ENCODE measurements around the gene HSP90B1. TPM values are rescaled to one million over a fixed set of nuclear protein-coding genes. Genes with fewer than 3 reads are reported as not detected.

Gene HSP90B1
- total and polyA plus RNA-seq, 2 of the 13 experiments (the other 11 are each of a cell fraction or from before 2014, with no cell fraction given): 800 to 954 TPM

DNA sequence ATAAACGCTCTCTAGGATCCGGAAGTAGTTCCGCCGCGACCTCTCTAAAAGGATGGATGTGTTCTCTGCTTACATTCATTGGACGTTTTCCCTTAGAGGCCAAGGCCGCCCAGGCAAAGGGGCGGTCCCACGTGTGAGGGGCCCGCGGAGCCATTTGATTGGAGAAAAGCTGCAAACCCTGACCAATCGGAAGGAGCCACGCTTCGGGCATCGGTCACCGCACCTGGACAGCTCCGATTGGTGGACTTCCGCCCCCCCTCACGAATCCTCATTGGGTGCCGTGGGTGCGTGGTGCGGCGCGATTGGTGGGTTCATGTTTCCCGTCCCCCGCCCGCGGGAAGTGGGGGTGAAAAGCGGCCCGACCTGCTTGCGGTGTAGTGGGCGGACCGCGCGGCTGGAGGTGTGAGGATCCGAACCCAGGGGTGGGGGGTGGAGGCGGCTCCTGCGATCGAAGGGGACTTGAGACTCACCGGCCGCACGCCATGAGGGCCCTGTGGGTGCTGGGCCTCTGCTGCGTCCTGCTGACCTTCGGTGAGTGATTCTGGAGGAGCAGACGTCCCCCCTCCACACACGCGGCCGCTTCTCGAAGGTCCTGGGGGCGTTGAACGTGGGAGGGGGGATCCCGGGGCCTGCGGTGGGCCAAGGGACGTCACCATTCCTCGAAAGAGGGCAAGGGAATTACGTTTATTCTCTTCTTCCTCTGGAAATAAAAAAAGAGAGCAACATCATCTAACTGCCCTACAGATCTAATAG is at the start of gene HSP90B1 (continued):
- TF ChIP-seq FOSL1 (CRISPR knock-in tag; IDR thresholded peaks at IDR 0.05; ENCODE audit: borderline replicate concordance): no peak
- TF ChIP-seq ELF4 (CRISPR knock-in tag; IDR thresholded peaks at IDR 0.05; ENCODE audit: borderline replicate concordance): 0 out of 2 replicates have a peak, but pooled peaks have one; percentile 20
- no peak for TF ChIP-seq SRSF1 (optimal IDR thresholded peaks at IDR 0.05; ENCODE audit: low read depth, low read length)
- TF ChIP-seq CBX2 (IDR thresholded peaks at IDR 0.05; ENCODE audit: low read depth, low read length): no peak
- no peak for TF ChIP-seq CBX2 (CRISPR knock-in tag; IDR thresholded peaks at IDR 0.05; ENCODE audit: low read depth)
- TF ChIP-seq ZNF232 (CRISPR knock-in tag; IDR thresholded peaks at IDR 0.05; ENCODE audit: borderline replicate concordance): peak; percentile 84; the same call in 1 of the 2 replicates
- TF ChIP-seq, protein P1, sequence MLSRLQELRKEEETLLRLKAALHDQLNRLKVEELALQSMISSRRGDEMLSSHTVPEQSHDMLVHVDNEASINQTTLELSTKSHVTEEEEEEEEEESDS (CRISPR knock-in tag; IDR thresholded peaks at IDR 0.05; ENCODE audit: borderline replicate concordance): 0 out of 2 replicates have a peak, but pooled peaks have one; percentile 41
- TF ChIP-seq ONECUT2 (CRISPR knock-in tag; IDR thresholded peaks at IDR 0.05): peak; percentile 66
- TF ChIP-seq ZNF589 (CRISPR knock-in tag; conservative IDR thresholded peaks at IDR 0.05): peak; percentile 86; the same call in 1 of the 2 replicates
- no peak for TF ChIP-seq SMAD9 (CRISPR knock-in tag; IDR thresholded peaks at IDR 0.05)
- TF ChIP-seq, protein P2, sequence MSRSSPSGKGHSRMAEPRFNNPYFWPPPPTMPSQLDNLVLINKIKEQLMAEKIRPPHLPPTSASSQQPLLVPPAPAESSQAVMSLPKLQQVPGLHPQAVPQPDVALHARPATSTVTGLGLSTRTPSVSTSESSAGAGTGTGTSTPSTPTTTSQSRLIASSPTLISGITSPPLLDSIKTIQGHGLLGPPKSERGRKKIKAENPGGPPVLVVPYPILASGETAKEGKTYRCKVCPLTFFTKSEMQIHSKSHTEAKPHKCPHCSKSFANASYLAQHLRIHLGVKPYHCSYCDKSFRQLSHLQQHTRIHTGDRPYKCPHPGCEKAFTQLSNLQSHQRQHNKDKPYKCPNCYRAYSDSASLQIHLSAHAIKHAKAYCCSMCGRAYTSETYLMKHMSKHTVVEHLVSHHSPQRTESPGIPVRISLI (CRISPR knock-in tag; IDR thresholded peaks at IDR 0.05; ENCODE audit: borderline replicate concordance): peak; percentile 40; the same call in 1 of the 2 replicates
- TF ChIP-seq ZNF746 (CRISPR knock-in tag; IDR thresholded peaks at IDR 0.05): peak; percentile 69; the same call in 1 of the 2 replicates
- TF ChIP-seq, protein P3, sequence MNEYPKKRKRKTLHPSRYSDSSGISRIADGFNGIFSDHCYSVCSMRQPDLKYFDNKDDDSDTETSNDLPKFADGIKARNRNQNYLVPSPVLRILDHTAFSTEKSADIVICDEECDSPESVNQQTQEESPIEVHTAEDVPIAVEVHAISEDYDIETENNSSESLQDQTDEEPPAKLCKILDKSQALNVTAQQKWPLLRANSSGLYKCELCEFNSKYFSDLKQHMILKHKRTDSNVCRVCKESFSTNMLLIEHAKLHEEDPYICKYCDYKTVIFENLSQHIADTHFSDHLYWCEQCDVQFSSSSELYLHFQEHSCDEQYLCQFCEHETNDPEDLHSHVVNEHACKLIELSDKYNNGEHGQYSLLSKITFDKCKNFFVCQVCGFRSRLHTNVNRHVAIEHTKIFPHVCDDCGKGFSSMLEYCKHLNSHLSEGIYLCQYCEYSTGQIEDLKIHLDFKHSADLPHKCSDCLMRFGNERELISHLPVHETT (CRISPR knock-in tag; conservative IDR thresholded peaks at IDR 0.05): no peak
- TF ChIP-seq, protein P4, sequence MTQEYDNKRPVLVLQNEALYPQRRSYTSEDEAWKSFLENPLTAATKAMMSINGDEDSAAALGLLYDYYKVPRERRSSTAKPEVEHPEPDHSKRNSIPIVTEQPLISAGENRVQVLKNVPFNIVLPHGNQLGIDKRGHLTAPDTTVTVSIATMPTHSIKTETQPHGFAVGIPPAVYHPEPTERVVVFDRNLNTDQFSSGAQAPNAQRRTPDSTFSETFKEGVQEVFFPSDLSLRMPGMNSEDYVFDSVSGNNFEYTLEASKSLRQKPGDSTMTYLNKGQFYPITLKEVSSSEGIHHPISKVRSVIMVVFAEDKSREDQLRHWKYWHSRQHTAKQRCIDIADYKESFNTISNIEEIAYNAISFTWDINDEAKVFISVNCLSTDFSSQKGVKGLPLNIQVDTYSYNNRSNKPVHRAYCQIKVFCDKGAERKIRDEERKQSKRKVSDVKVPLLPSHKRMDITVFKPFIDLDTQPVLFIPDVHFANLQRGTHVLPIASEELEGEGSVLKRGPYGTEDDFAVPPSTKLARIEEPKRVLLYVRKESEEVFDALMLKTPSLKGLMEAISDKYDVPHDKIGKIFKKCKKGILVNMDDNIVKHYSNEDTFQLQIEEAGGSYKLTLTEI (CRISPR knock-in tag; conservative IDR thresholded peaks at IDR 0.05): no peak
- TF ChIP-seq, protein P5, sequence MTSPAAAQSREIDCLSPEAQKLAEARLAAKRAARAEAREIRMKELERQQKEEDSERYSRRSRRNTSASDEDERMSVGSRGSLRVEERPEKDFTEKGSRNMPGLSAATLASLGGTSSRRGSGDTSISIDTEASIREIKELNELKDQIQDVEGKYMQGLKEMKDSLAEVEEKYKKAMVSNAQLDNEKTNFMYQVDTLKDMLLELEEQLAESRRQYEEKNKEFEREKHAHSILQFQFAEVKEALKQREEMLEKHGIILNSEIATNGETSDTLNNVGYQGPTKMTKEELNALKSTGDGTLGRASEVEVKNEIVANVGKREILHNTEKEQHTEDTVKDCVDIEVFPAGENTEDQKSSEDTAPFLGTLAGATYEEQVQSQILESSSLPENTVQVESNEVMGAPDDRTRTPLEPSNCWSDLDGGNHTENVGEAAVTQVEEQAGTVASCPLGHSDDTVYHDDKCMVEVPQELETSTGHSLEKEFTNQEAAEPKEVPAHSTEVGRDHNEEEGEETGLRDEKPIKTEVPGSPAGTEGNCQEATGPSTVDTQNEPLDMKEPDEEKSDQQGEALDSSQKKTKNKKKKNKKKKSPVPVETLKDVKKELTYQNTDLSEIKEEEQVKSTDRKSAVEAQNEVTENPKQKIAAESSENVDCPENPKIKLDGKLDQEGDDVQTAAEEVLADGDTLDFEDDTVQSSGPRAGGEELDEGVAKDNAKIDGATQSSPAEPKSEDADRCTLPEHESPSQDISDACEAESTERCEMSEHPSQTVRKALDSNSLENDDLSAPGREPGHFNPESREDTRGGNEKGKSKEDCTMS (CRISPR knock-in tag; conservative IDR thresholded peaks at IDR 0.05): no peak
- no peak for TF ChIP-seq ZNF292 (CRISPR knock-in tag; IDR thresholded peaks at IDR 0.05; ENCODE audit: borderline replicate concordance, low read depth)
- no peak; the same call in 1 of the 2 replicates for TF ChIP-seq NRL (CRISPR knock-in tag; IDR thresholded peaks at IDR 0.05; ENCODE audit: borderline replicate concordance)
- no peak for TF ChIP-seq RFX3 (CRISPR knock-in tag; IDR thresholded peaks at IDR 0.05)
- TF ChIP-seq, protein P6, sequence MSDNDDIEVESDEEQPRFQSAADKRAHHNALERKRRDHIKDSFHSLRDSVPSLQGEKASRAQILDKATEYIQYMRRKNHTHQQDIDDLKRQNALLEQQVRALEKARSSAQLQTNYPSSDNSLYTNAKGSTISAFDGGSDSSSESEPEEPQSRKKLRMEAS (IDR thresholded peaks at IDR 0.05): peak; percentile 96
